Liver (tissue), 3 donors: ENCODE measurements around the gene MRC2.

ENCODE experiments used
- ATF3 ChIP-seq: IDR thresholded peaks from 2 replicates; pipeline ENCODE4 v1.6.1; 2016; ENCODE audit warnings: antibody characterized with exemption
- CTCF ChIP-seq: fragments of 150-350 bp; IDR thresholded peaks from 2 replicates; pipeline ENCODE4 v1.5.1; 2017; ENCODE audit warnings: improper control_type of control experiment, low read depth, low read length; ENCODE audit not compliant: missing input control
- EGR1 ChIP-seq, 2 donors: IDR thresholded peaks; 2 replicates each; pipeline ENCODE4 v1.6.1; 2016 to 2018; ENCODE audit warnings: antibody characterized with exemption in 2 of 2, low read depth in 2 of 2
- GABPA ChIP-seq, 2 donors: IDR thresholded peaks in 1 of 2; conservative IDR thresholded peaks in 1 of 2; 2 replicates each; pipeline ENCODE4 v1.6.1; 2016; ENCODE audit warnings: antibody characterized with exemption in 2 of 2, mild to moderate bottlenecking in 1 of 2, moderate library complexity in 1 of 2
- HNF4G ChIP-seq: IDR thresholded peaks from 2 replicates; pipeline ENCODE4 v1.6.1; 2016; ENCODE audit warnings: antibody characterized with exemption
- JUND ChIP-seq, 2 donors: IDR thresholded peaks; 2 replicates each; pipeline ENCODE4 v1.6.1; 2016; ENCODE audit warnings: antibody characterized with exemption in 2 of 2
- MAX ChIP-seq: IDR thresholded peaks from 2 replicates; pipeline ENCODE4 v1.6.1; 2016; ENCODE audit warnings: antibody characterized with exemption
- NR2F2 ChIP-seq: IDR thresholded peaks from 2 replicates; pipeline ENCODE4 v1.6.1; 2016; ENCODE audit warnings: antibody characterized with exemption
- REST ChIP-seq: IDR thresholded peaks from 2 replicates; pipeline ENCODE4 v1.6.1; 2016; ENCODE audit warnings: antibody characterized with exemption, mild to moderate bottlenecking
- SP1 ChIP-seq: IDR thresholded peaks from 2 replicates; pipeline ENCODE4 v1.6.1; 2018; ENCODE audit warnings: antibody characterized with exemption, mild to moderate bottlenecking
- YY1 ChIP-seq: IDR thresholded peaks from 2 replicates; pipeline ENCODE4 v1.6.1; 2016; ENCODE audit warnings: antibody characterized with exemption, mild to moderate bottlenecking
- ZBTB33 ChIP-seq: IDR thresholded peaks from 2 replicates; pipeline ENCODE4 v1.6.1; 2016; ENCODE audit warnings: antibody characterized with exemption
- donor health status: healthy.
- donor health status: healthy.

GRCh38 chr17:62627219-62627903 is at the start of gene MRC2:
- no peak for TF ChIP-seq CTCF
- TF ChIP-seq MAX, result no peak
- no peak for TF ChIP-seq EGR1 (IDR thresholded peaks at IDR 0.05; ENCODE audit: low read depth in 2 of 2)
- TF ChIP-seq REST, result no peak
- no peak for TF ChIP-seq SP1
- TF ChIP-seq YY1, result no peak
- no peak for TF ChIP-seq GABPA (IDR thresholded peaks at IDR 0.05 in 1 of 2, conservative IDR thresholded peaks at IDR 0.05 in 1 of 2)
- TF ChIP-seq ZBTB33, result no peak
- no peak for TF ChIP-seq ATF3
- TF ChIP-seq JUND (IDR thresholded peaks at IDR 0.05), result no peak
- TF ChIP-seq NR2F2, result no peak
- no peak for TF ChIP-seq HNF4G
